Hematopoietic multipotent progenitor cell (in vitro differentiated cells): Measurements from ENCODE around the gene CPVL. TPM values are rescaled to one million over a fixed set of nuclear protein-coding genes. Genes with fewer than 3 reads are reported as not detected.
A peak's percentile ranks its signal among the peaks of the same experiment; 100 is the strongest.

Source experiments
- DNase-seq, 3 donors: peaks; one replicate each; pipeline ENCODE4 v3.0.0-alpha.2; 2011 to 2015; ENCODE audit warnings: low read depth in 2 of 3, low spot score in 2 of 3
- total RNA-seq: library from RNA; depleted of rRNA; stranded (reverse); fragments of >200 nt; gene quantifications from one replicate; pipeline ENCODE4 v1.2.3, GENCODE V29; 2012

The CPVL gene
- total RNA-seq, 1 donor = 42.0 TPM

- no peak for DNase-seq
These were observed 133.1 kb downstream of the CPVL start for GRCh38 chr7:29013082-29013695.

GRCh38 chr7:29009947-29010346, 136.4 kb downstream of the CPVL start:
- DNase-seq = no peak

GRCh38 chr7:29008590-29008989, 137.7 kb downstream of the CPVL start:
- no peak for DNase-seq

GRCh38 chr7:29007127-29007526, 139.2 kb downstream of the CPVL start:
- no peak for DNase-seq

- DNase-seq = no peak
These were observed 140.5 kb downstream of the CPVL start for GRCh38 chr7:29005829-29006228.

- DNase-seq = no peak
These were observed 140.9 kb downstream of the CPVL start for GRCh38 chr7:29005406-29005805.

- no peak for DNase-seq
These were observed 142.6 kb downstream of the CPVL start for GRCh38 chr7:29003703-29004102.

- no peak for DNase-seq
These were observed 145.6 kb downstream of the CPVL start for GRCh38 chr7:29000717-29001076.

GRCh38 chr7:28999895-29000716, 146.2 kb downstream of the CPVL start:
- DNase-seq = no peak

GRCh38 chr7:28999427-28999826, 146.9 kb downstream of the CPVL start:
- no peak for DNase-seq

GRCh38 chr7:28998105-28998504, 148.2 kb downstream of the CPVL start:
- DNase-seq = no peak

- DNase-seq = no peak
These were observed 149.5 kb downstream of the CPVL start for GRCh38 chr7:28996836-28997235.

- no peak for DNase-seq
These were observed 153.0 kb downstream of the CPVL start for GRCh38 chr7:28993371-28993770.

- no peak for DNase-seq
These were observed 153.5 kb downstream of the CPVL start for GRCh38 chr7:28992798-28993197.

GRCh38 chr7:28990200-28990960, 156.0 kb downstream of the CPVL start:
- DNase-seq = no peak

GRCh38 chr7:28989211-28989980, 156.9 kb downstream of the CPVL start:
- no peak for DNase-seq

GRCh38 chr7:28988810-28989209, 157.5 kb downstream of the CPVL start:
- no peak for DNase-seq

- no peak for DNase-seq
These were observed 158.2 kb downstream of the CPVL start for GRCh38 chr7:28988091-28988490.

GRCh38 chr7:28986765-28987110, 159.6 kb downstream of the CPVL start:
- peak in 1 of 3 donors; percentile 2 for DNase-seq

- no peak for DNase-seq
These were observed 160.1 kb downstream of the CPVL start for GRCh38 chr7:28986028-28986764.
